Coronary artery (tissue), 2 donors: ENCODE results near the gene MEX3C.

Experiments
- DNase-seq: peaks from one replicate; pipeline ENCODE4 v3.0.0-alpha.2; 2017; ENCODE audit warnings: low spot score
- H3K27ac ChIP-seq, 2 donors: fragments of 200-600 bp; sonication (generic); one replicate each; pipeline ENCODE4 v1.5.1; 2016 to 2019
- H3K4me3 ChIP-seq: fragments of 200-600 bp; sonication (generic); 2 replicates; pipeline ENCODE4 v1.5.1; 2016; ENCODE audit warnings: mild to moderate bottlenecking, moderate library complexity
- TF ChIP-seq, protein P1 (sequence below): fragments of 200-600 bp; sonication (generic); IDR thresholded peaks from one replicate; pipeline ENCODE4 v1.5.1; 2019; ENCODE audit warnings: antibody characterized with exemption

MEX3C gene

DNA sequence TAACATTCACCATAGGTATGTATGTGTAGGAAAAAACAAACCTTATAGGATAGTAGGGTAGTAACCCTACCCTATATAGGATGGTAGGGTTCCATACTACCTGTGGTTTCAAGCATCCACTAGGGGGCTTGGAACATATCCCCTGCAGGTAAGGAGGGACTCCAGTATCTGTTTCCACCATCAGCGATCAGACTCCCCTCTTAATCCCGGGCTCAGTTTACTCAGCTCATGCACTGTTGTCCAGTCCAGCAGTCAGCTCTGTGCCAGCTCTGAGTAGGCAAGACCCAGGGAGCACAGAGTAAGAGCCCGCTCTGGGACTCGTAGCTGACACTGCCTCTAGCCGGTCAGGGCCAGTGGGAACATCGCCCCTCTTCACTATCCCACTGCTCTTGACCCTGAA, 61.7 kb downstream of the MEX3C start:
- no peak overlapping the region for H3K27ac ChIP-seq
- no peak for DNase-seq
- no peak overlapping the region for H3K4me3 ChIP-seq
- TF ChIP-seq, protein P1, sequence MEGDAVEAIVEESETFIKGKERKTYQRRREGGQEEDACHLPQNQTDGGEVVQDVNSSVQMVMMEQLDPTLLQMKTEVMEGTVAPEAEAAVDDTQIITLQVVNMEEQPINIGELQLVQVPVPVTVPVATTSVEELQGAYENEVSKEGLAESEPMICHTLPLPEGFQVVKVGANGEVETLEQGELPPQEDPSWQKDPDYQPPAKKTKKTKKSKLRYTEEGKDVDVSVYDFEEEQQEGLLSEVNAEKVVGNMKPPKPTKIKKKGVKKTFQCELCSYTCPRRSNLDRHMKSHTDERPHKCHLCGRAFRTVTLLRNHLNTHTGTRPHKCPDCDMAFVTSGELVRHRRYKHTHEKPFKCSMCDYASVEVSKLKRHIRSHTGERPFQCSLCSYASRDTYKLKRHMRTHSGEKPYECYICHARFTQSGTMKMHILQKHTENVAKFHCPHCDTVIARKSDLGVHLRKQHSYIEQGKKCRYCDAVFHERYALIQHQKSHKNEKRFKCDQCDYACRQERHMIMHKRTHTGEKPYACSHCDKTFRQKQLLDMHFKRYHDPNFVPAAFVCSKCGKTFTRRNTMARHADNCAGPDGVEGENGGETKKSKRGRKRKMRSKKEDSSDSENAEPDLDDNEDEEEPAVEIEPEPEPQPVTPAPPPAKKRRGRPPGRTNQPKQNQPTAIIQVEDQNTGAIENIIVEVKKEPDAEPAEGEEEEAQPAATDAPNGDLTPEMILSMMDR, result no peak

- H3K27ac ChIP-seq, result no peak overlapping the region
- DNase-seq, result no peak
- TF ChIP-seq, protein P1, result no peak
- H3K4me3 ChIP-seq, result no peak overlapping the region
Measured at GRCh38 chr18:51135364-51135763, 62.1 kb downstream of the MEX3C start.

DNA sequence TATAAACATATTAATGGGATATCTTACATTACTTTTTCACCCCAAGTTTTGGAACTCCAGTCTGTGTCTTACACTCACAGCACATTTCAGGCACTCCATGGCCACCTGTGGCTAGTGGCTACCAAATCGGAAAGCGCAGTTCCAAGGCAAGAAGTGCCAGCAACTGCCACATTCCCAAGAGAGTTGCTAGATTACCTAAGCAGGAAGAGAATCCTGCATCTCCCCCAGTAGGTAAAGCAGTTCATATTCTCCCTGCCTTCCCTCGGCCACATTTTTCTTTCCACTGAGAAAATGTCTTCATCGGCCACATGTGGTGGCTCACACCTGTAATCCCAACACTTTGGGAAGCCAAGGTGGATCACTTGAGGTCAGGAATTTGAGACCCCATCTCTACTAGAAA, 62.8 kb downstream of the MEX3C start:
- H3K4me3 ChIP-seq, result no peak overlapping the region
- no peak for DNase-seq
- no peak overlapping the region for H3K27ac ChIP-seq
- TF ChIP-seq, protein P1, result no peak

DNA sequence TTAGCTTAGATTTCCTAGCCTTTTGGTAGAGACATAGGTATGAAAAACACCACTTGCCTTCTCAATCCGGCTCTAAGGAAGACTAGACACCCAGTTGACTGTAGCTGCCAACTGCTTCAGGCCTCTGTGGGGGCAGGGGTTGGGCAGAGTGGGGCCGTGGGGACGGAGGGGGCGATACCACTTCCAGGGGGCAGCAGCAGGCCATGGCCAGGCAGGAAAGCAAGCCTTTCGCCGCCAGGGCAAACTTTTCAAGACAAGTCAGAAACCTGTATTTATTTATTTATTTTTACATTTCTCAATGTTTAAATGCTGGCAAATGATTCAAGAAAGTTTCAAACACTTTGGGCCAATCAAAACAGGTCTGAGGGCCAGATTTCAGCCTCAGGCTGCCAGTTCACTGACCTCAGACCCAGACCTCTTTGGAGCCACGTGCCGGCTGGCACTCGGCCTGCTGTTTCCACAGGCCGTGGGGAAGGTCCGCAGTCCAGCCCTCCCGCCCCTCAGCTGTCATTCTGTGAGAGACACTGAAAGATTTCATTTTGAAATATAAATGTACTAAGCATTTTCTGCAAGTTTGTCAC, 63.8 kb downstream of the MEX3C start:
- DNase-seq, result no peak
- Histone ChIP-seq H3K27ac (no peak overlapping the region), H3K4me3 (no peak overlapping the region)
- TF ChIP-seq, protein P1, result no peak

- TF ChIP-seq, protein P1, result no peak
- H3K4me3 ChIP-seq, result no peak overlapping the region
- no peak for DNase-seq
- H3K27ac ChIP-seq, result no peak overlapping the region
Measured at GRCh38 chr18:51132256-51132935, 65.1 kb downstream of the MEX3C start.

GRCh38 chr18:51128533-51128932, 68.9 kb downstream of the MEX3C start:
- DNase-seq, result no peak
- Histone ChIP-seq H3K4me3 (no peak overlapping the region), H3K27ac (no peak overlapping the region)
- TF ChIP-seq, protein P1, result no peak

DNA sequence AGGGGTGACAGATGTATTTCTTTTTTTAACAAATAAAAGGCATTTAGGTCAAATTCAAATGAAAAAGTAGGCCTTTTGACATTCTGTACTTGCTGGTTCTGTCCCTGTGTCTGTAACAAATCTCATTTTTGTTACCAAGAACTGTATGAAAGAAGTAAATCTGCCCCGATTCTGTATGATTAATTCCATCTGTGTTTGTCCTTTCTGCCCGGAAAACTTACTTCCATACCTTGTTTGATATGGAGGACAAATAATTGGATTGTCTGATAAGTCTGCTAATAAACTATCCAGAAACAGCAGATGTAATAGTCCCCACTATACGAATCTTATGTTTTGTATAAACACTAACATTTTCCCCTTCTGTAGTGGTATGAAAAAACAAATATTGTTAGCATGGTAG, 69.8 kb downstream of the MEX3C start:
- TF ChIP-seq, protein P1, result no peak
- no peak overlapping the region for H3K4me3 ChIP-seq
- no peak for DNase-seq
- H3K27ac ChIP-seq, result no peak overlapping the region
